ENCODE data around the gene DSP. TPM values are rescaled to one million over a fixed set of nuclear protein-coding genes. Genes with fewer than 3 reads are reported as not detected.

The DSP gene
- total and polyA plus RNA-seq, 2 of the 13 experiments (the other 11 are each of a cell fraction or from before 2014, with no cell fraction given): 89.8 to 117 TPM

GRCh38 chr6:7589949-7590917, 48.8 kb downstream of the DSP start, which contains the start of gene SNRNP48 (continued):
- TF ChIP-seq MXD3 (CRISPR knock-in tag; IDR thresholded peaks at IDR 0.05): peak; percentile 93
- no peak; the same call in 1 of the 2 replicates for TF ChIP-seq YEATS4 (CRISPR knock-in tag; IDR thresholded peaks at IDR 0.05; ENCODE audit: borderline replicate concordance)
- TF ChIP-seq ZNF569 (CRISPR knock-in tag; IDR thresholded peaks at IDR 0.05; ENCODE audit: borderline replicate concordance): no peak
- TF ChIP-seq ZNF691 (CRISPR knock-in tag; IDR thresholded peaks at IDR 0.05; ENCODE audit: borderline replicate concordance, low read depth): peak; percentile 94
- TF ChIP-seq TAF1 (CRISPR knock-in tag; IDR thresholded peaks at IDR 0.05): peak; percentile 97
- 0 out of 2 replicates have a peak, but pooled peaks have one; percentile 70 for TF ChIP-seq ZNF713 (CRISPR knock-in tag; IDR thresholded peaks at IDR 0.05)
- no peak; the same call in 1 of the 2 replicates for TF ChIP-seq HMG20A (CRISPR knock-in tag; IDR thresholded peaks at IDR 0.05; ENCODE audit: borderline replicate concordance)
- TF ChIP-seq STAT5B (CRISPR knock-in tag; IDR thresholded peaks at IDR 0.05): no peak; the same call in 1 of the 2 replicates
- TF ChIP-seq GATAD1 (CRISPR knock-in tag; IDR thresholded peaks at IDR 0.05): peak; percentile 88
- TF ChIP-seq ZNF292 (CRISPR knock-in tag; IDR thresholded peaks at IDR 0.05; ENCODE audit: borderline replicate concordance, low read depth): no peak; the same call in 1 of the 2 replicates
- no peak for TF ChIP-seq CEBPB (IDR thresholded peaks at IDR 0.05; ENCODE audit: borderline replicate concordance, low read depth, low read length)
- TF ChIP-seq ZNF20 (CRISPR knock-in tag; IDR thresholded peaks at IDR 0.05): no peak
- TF ChIP-seq, protein P1, sequence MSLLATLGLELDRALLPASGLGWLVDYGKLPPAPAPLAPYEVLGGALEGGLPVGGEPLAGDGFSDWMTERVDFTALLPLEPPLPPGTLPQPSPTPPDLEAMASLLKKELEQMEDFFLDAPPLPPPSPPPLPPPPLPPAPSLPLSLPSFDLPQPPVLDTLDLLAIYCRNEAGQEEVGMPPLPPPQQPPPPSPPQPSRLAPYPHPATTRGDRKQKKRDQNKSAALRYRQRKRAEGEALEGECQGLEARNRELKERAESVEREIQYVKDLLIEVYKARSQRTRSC (CRISPR knock-in tag; IDR thresholded peaks at IDR 0.05; ENCODE audit: low read depth): peak; percentile 88; the same call in 1 of the 2 replicates
- TF ChIP-seq MBD4 (IDR thresholded peaks at IDR 0.05; ENCODE audit: borderline replicate concordance, low read length): no peak
- peak; percentile 85 for TF ChIP-seq AGO1 (IDR thresholded peaks at IDR 0.05; ENCODE audit: low read depth, low read length, poor library complexity, severe bottlenecking)
- TF ChIP-seq ZBTB38 (CRISPR knock-in tag; IDR thresholded peaks at IDR 0.05): peak; percentile 82
- no peak for TF ChIP-seq KAT2B (IDR thresholded peaks at IDR 0.05; ENCODE audit: borderline replicate concordance, low read depth, low read length)
- TF ChIP-seq CENPT (CRISPR knock-in tag; IDR thresholded peaks at IDR 0.05; ENCODE audit: low read depth): no peak
- peak; percentile 94 for TF ChIP-seq ZNF687 (CRISPR knock-in tag; IDR thresholded peaks at IDR 0.05)
- TF ChIP-seq ISL2 (CRISPR knock-in tag; IDR thresholded peaks at IDR 0.05): peak; percentile 51; the same call in 1 of the 2 replicates
- no peak; the same call in 1 of the 2 replicates for TF ChIP-seq WIZ (CRISPR knock-in tag; IDR thresholded peaks at IDR 0.05)
